T-helper 22 cell (primary cell): ENCODE measurements around the gene PTPRT.

Experiments used
- DNase-seq: peaks from one replicate; pipeline ENCODE4 v3.0.0-alpha.2; 2020; ENCODE audit warnings: low read depth

Gene PTPRT

GRCh38 chr20:42376131-42376530 is 813.6 kb downstream of the PTPRT start:
- no peak for DNase-seq

GRCh38 chr20:42373049-42373448 is 816.7 kb downstream of the PTPRT start:
- DNase-seq, result no peak

- no peak for DNase-seq
Observed at GRCh38 chr20:42370075-42370474, 819.6 kb downstream of the PTPRT start.

- no peak for DNase-seq
Observed at GRCh38 chr20:42368910-42369309, 820.8 kb downstream of the PTPRT start.

GRCh38 chr20:42366626-42367025 is 823.1 kb downstream of the PTPRT start:
- DNase-seq, result no peak

- DNase-seq, result no peak
Observed at GRCh38 chr20:42364446-42364845, 825.3 kb downstream of the PTPRT start.

GRCh38 chr20:42361402-42361970 is 828.2 kb downstream of the PTPRT start:
- DNase-seq, result no peak

- DNase-seq, result no peak
Observed at GRCh38 chr20:42360621-42361020, 829.1 kb downstream of the PTPRT start.

- DNase-seq, result no peak
Observed at GRCh38 chr20:42359617-42360016, 830.1 kb downstream of the PTPRT start.

- DNase-seq, result no peak
Observed at GRCh38 chr20:42352096-42352495, 837.6 kb downstream of the PTPRT start.

- no peak for DNase-seq
Observed at GRCh38 chr20:42350521-42350920, 839.2 kb downstream of the PTPRT start.

GRCh38 chr20:42346189-42347170 is 843.2 kb downstream of the PTPRT start:
- DNase-seq, result no peak

GRCh38 chr20:42341654-42342053 is 848.1 kb downstream of the PTPRT start:
- no peak for DNase-seq

- no peak for DNase-seq
Observed at GRCh38 chr20:42340368-42340767, 849.3 kb downstream of the PTPRT start.

- DNase-seq, result no peak
Observed at GRCh38 chr20:42338294-42339201, 851.2 kb downstream of the PTPRT start.

- no peak for DNase-seq
Observed at GRCh38 chr20:42336576-42336975, 853.1 kb downstream of the PTPRT start.

GRCh38 chr20:42319252-42320013 is 870.3 kb downstream of the PTPRT start:
- DNase-seq, result no peak

- no peak for DNase-seq
Observed at GRCh38 chr20:42313704-42314103, 876.0 kb downstream of the PTPRT start.

- DNase-seq, result no peak
Observed at GRCh38 chr20:42309050-42309449, 880.7 kb downstream of the PTPRT start.

- no peak for DNase-seq
Observed at GRCh38 chr20:42308171-42308570, 881.5 kb downstream of the PTPRT start.

GRCh38 chr20:42295592-42295991 is 894.1 kb downstream of the PTPRT start:
- no peak for DNase-seq

GRCh38 chr20:42294976-42295375 is 894.7 kb downstream of the PTPRT start:
- no peak for DNase-seq
